ACC112 (cell line): ENCODE data around the gene SLC1A3.
"Not testable (repeated sequence)": the region's sequence is repeated elsewhere in the genome, so short reads cannot be mapped to it uniquely, and the experiment has no call there.

Experiments used
- H2AFZ ChIP-seq: fragments of 200-600 bp; sonication (generic); one replicate; pipeline ENCODE4 v1.6.0; 2017; ENCODE audit warnings: antibody characterized with exemption, low read length; ENCODE audit not compliant: unreplicated experiment
- H3K27ac ChIP-seq: fragments of 200-600 bp; sonication (generic); 2 replicates; pipeline ENCODE4 v1.5.1; 2014; ENCODE audit warnings: low read depth, mild to moderate bottlenecking, antibody characterized with exemption, low read length, moderate library complexity
- H3K27me3 ChIP-seq: fragments of 200-600 bp; sonication (generic); 2 replicates; pipeline ENCODE4 v1.6.1; 2014; ENCODE audit warnings: mild to moderate bottlenecking, antibody characterized with exemption, low read length, moderate library complexity, mixed read lengths; ENCODE audit not compliant: insufficient read depth
- H3K36me3 ChIP-seq: fragments of 200-600 bp; sonication (generic); 2 replicates; pipeline ENCODE4 v1.6.1; 2016; ENCODE audit warnings: mild to moderate bottlenecking, antibody characterized with exemption, low read length, moderate library complexity, mixed read lengths; ENCODE audit not compliant: insufficient read depth
- H3K4me1 ChIP-seq: fragments of 200-600 bp; sonication (generic); one replicate; pipeline ENCODE4 v1.6.1; 2016; ENCODE audit warnings: low read length, mixed read lengths; ENCODE audit not compliant: insufficient read depth, unreplicated experiment, control insufficient read depth
- H3K4me3 ChIP-seq: fragments of 200-600 bp; sonication (generic); 2 replicates; pipeline ENCODE4 v1.5.1; 2014; ENCODE audit warnings: mild to moderate bottlenecking, low read depth, low read length
- H3K79me2 ChIP-seq: fragments of 200-600 bp; sonication (generic); one replicate; pipeline ENCODE4 v1.6.0; 2016; ENCODE audit warnings: low read length; ENCODE audit not compliant: control insufficient read depth, unreplicated experiment, insufficient read depth

SLC1A3 gene

DNA sequence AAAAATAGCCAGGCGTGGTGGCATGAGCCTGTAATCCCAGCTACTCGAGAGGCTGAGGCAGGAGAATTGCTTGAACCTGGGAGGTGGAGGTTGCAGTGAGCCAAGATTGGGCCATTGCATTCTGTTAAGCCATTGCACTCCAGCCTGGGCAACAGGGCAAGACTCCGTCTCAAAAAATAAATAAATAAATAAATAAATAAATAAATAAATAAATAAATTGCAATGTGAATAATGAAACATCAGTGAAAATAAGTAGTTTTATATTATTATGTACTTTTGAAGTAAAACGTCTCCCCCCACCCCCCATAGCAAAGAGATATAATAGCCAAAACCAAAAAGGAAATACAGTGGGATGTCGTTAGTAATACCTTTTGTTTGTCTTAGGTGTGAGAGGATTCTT, 37.4 kb downstream of the SLC1A3 start:
- H3K27me3 ChIP-seq, H3K27ac ChIP-seq, H2AFZ ChIP-seq, H3K79me2 ChIP-seq, H3K4me3 ChIP-seq, H3K4me1 ChIP-seq, H3K36me3 ChIP-seq: not testable (repeated sequence)

DNA sequence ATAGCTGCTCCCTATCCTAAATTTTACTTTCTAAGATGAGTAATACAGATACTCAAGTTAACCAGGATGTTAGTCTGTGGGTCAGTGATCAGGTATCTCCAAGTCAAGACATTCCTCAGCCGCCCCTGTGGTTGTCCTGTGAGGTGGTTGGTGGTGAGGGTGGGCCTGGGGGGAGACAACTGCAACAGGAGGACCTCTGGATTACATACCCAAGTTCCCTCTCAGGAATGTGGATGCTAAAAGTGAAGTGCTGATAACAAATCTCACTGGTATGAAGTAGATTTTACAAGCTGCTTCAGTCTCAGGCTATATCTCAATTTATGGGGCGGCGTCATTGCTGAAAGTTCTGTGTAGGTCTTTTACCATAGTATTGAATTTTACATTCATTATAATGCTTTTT, 38.3 kb downstream of the SLC1A3 start:
- Histone ChIP-seq H3K36me3 (no peaks in the 10 kb centered on the region), H3K4me1 (no peaks in the 10 kb centered on the region), H3K27ac (no peak overlapping the region), H3K79me2 (no peaks in the 10 kb centered on the region), H2AFZ (no peak overlapping the region), H3K27me3 (no peaks in the 10 kb centered on the region), H3K4me3 (no peak overlapping the region)

DNA sequence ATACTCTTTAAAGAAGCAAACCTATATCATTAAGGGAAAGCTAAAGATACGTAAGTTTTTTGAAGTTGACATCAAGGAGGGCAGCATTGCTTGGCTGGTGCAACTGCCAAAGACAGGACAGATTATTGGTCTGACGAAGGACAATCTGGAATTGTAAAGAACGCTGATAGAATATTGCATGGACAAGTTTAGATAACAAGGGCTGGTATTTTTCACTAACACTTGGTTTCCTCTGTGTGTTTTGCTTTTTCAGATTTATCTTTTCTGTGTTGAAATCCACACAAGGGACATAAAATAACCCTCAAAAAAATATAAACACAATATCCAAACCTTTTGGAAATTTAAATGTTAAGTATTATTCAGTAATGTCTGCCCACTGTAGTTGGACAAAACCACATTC, 39.7 kb downstream of the SLC1A3 start:
- H3K4me1 ChIP-seq: no peaks in the 10 kb centered on the region
- no peak overlapping the region for H3K4me3 ChIP-seq
- H2AFZ ChIP-seq: no peak overlapping the region
- no peaks in the 10 kb centered on the region for H3K36me3 ChIP-seq
- no peaks in the 10 kb centered on the region for H3K79me2 ChIP-seq
- no peak overlapping the region for H3K27ac ChIP-seq
- H3K27me3 ChIP-seq: no peaks in the 10 kb centered on the region

DNA sequence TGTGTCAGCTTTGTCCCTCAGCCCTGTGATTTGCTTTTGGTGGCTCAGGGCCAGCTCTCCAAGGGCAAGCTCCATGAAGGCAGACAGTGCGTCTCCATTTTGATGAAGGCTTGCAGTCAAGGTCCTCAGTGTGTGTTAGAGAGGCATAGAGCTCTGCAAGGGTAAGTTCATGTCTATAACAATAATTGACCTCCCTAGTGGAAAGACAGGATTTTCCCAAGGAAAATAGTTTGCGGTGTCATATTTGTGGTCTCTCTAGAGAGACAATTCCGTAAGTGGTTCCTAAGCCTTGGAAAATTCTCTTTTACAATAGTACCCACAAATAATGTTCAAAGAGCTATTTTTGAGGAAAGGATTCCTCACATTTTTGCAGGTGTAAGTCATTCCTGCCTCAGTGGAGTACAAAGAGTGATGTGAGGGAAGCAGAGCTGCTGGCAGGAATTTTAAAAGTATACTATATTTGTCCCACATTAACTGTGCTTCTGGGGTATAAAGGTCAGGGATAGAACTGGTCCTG, 40.2 kb downstream of the SLC1A3 start:
- Histone ChIP-seq H3K27ac (no peak overlapping the region), H3K4me1 (no peaks in the 10 kb centered on the region), H3K79me2 (no peaks in the 10 kb centered on the region), H3K4me3 (no peak overlapping the region), H3K36me3 (no peaks in the 10 kb centered on the region), H2AFZ (no peak overlapping the region), H3K27me3 (no peaks in the 10 kb centered on the region)

DNA sequence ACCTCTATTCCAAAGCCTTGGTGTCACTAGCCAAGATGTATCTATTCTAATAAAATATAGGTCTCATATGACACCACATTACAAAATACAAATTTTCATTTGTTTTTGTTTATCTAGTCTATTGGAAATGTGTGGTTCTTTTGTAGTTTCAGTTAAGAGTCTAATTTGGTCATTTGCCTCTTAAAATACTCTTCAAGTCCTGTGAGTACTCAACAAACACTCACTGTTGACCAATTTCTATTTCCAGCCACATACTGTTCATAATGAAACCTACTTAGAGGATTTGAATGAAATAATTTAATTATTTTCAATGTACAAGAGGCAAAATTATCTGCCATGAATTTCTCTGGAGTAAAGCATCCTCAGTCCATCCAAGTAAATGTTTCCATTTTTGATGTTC, 40.6 kb downstream of the SLC1A3 start:
- Histone ChIP-seq H3K4me3 (no peak overlapping the region), H2AFZ (no peak overlapping the region), H3K4me1 (no peaks in the 10 kb centered on the region), H3K79me2 (no peaks in the 10 kb centered on the region), H3K27me3 (no peaks in the 10 kb centered on the region), H3K36me3 (no peaks in the 10 kb centered on the region), H3K27ac (no peak overlapping the region)

DNA sequence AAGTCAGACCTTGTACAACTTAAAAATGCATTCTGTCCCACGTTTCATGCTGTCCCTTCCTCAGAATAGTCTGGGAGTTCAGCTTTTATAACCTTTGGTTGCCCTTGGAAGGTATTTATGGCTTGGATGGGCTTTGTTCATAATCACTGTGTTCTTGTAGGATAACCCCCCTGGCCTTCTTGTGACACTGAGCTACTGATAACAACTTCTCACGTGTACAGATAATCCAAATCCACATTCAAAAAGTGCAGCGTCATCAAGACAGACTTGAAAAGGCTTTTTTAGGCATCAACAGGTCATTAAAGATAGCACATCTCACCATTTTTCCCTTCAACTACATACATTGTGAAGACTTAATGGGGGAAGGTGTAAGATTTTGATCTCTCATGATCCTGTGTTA, 42.0 kb downstream of the SLC1A3 start:
- H3K27ac ChIP-seq: no peak overlapping the region
- H3K4me3 ChIP-seq: no peak overlapping the region
- no peaks in the 10 kb centered on the region for H3K36me3 ChIP-seq
- no peaks in the 10 kb centered on the region for H3K79me2 ChIP-seq
- no peaks in the 10 kb centered on the region for H3K4me1 ChIP-seq
- H2AFZ ChIP-seq: no peak overlapping the region
- no peaks in the 10 kb centered on the region for H3K27me3 ChIP-seq

DNA sequence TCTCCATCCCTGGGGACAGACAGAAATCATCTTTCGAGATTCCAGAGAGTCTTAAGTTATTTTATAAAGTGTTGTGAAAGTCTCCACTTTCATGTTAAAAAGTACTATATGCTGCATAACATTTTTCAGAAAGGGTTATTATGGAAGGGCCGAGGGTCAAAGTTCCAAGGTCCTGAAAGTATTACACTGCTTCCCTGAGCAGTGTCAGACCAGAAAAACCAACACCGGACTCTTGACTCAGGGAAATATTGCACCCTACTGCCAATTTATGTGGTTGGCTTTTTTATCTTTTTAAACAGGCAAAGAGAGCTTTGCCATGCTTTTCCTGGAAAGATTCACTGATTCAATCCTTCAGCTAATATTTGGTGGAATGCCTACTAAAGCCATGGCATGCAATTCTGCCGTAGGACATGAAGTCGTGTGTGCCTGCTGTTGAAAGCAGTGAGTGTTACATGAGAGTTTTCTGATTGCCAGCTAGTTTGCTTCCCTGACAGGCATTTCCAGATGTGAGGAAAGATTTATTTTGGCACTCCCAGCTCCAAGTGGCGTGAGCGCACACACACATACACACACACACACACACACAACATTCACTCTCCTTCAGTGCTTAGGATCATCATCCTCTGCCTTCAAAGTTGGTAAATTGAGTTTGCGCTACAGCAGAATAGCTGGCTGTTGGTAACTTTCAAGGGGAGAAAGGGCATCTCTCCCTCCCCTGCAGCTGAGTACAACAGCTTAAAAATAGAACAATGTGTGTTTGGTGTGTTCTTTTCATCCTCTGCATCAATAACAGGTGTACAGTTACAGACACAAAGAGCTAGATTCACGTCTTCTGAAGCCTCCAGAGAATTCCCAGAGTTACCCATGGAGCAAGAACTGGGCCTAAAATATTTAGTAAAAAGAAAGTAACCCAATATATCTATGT, 45.6 kb downstream of the SLC1A3 start:
- no peak overlapping the region for H2AFZ ChIP-seq
- peaks cover 16% of the 10 kb centered on the region for H3K4me1 ChIP-seq
- H3K79me2 ChIP-seq: no peaks in the 10 kb centered on the region
- H3K27me3 ChIP-seq: no peaks in the 10 kb centered on the region
- H3K36me3 ChIP-seq: no peaks in the 10 kb centered on the region
- no peak overlapping the region for H3K27ac ChIP-seq
- no peak overlapping the region for H3K4me3 ChIP-seq

DNA sequence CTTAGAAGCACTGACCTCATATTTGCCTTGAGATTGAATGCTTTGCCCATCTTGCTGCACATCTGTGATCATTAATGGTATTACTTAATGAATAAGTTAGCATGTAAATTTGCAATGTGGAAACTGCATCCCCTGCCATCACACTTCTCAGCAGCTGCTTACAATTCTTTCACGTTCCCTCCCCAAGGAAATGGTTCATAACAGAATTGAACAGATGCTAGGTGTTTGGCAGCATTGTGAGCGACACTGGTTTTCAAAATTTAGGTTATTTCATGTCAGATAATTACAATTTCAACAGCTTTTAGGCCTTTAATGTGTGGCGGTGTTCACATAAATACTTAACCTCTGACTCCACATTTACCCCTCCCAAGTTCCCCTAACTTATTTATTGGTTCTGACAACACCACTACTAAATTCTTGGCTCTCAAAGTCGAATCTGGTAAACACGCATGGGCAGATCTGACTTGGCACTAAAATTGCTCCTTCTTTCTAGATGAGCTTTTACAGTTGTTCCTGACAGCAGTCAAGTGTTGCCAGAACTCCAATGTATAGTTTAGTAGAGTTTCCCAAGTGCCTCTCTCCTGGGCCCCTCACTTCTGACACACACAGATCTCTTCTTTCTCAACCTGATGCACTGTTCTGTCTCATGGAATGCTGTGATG, 46.8 kb downstream of the SLC1A3 start:
- no peaks in the 10 kb centered on the region for H3K79me2 ChIP-seq
- no peaks in the 10 kb centered on the region for H3K27me3 ChIP-seq
- H3K36me3 ChIP-seq: no peaks in the 10 kb centered on the region
- H3K4me3 ChIP-seq: no peak overlapping the region
- no peak overlapping the region for H3K27ac ChIP-seq
- peaks cover 25% of the 10 kb centered on the region for H3K4me1 ChIP-seq
- no peak overlapping the region for H2AFZ ChIP-seq

DNA sequence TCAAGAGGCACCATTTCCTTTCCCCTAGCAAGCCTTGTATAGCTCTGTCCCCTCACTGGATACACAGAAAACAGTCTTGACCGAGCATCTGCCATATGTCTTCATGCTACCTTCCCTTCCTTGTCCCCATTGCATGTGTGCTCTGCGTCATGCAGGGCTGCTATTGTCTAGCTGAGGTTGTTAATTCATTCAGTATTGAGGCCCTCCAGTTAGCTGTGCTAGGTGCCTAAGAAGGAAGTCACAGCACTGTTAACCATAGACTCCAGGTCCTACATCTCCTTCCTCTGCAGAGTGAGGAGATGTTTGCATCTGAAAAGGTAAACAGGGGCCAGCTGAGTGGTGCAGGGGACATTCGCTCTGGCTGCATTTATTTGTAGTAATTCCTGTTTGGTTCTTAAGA, 48.2 kb downstream of the SLC1A3 start:
- Histone ChIP-seq H2AFZ (no peak overlapping the region), H3K36me3 (no peaks in the 10 kb centered on the region), H3K4me3 (no peak overlapping the region), H3K27me3 (no peaks in the 10 kb centered on the region), H3K27ac (no peak overlapping the region), H3K79me2 (no peaks in the 10 kb centered on the region), H3K4me1 (peaks cover 37% of the 10 kb centered on the region)

DNA sequence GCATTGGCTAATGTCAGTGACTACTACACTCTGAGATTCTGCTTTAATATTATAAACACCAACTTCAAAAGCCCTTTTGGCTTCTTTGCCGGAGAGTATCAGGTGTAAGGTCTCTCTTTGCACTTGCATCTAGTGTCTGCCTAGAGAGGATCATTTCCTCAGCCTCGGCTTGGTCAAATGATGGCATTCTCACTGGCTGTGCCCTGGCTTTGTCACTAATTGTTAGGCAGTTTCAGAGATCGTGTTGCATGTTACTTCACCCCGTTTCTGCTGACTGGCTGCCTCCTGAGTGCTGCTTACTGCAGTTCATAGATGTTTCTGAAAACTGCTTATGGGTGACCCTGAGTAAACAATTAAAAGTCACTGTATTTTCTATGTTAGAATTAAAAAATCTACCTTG, 48.8 kb downstream of the SLC1A3 start:
- Histone ChIP-seq H3K4me3 (no peak overlapping the region), H3K36me3 (no peaks in the 10 kb centered on the region), H3K4me1 (peaks cover 37% of the 10 kb centered on the region), H3K27me3 (no peaks in the 10 kb centered on the region), H3K27ac (no peak overlapping the region), H2AFZ (no peak overlapping the region), H3K79me2 (no peaks in the 10 kb centered on the region)

DNA sequence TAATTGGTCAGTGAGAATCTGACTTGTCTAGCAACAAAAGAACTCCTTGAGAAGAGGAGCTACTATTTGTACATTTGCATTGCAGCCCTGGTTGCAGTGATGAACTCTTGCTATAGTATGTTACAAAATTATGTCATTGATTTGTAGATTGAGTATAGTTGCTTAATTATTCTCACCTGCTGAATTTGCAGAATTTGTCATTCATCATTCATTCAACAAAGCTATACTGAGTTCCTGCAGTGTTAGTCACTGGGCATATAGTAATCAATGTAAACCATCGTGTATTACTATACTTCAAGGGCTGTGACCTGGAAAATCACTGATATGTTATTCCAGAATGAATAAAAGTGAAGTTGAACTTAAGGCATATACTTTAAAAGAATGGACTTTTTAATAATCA, 50.1 kb downstream of the SLC1A3 start:
- Histone ChIP-seq H3K4me3 (no peak overlapping the region), H3K4me1 (peaks cover 37% of the 10 kb centered on the region), H3K36me3 (no peaks in the 10 kb centered on the region), H3K27ac (peak overlapping the region; percentile 86), H2AFZ (no peak overlapping the region), H3K79me2 (no peaks in the 10 kb centered on the region), H3K27me3 (no peaks in the 10 kb centered on the region)
